Measurements from ENCODE around the gene GRM5. TPM values are rescaled to one million over a fixed set of nuclear protein-coding genes. Genes with fewer than 3 reads are reported as not detected.
"Not testable (repeated sequence)": the region's sequence is repeated elsewhere in the genome, so short reads cannot be mapped to it uniquely, and the experiment has no call there.

GRM5 gene
- 0.13 TPM for total RNA-seq
- long read RNA-seq, result 0 reads

- intact Hi-C loops (cut with DNase I); DNase-seq (ENCODE audit: low spot score): not testable (repeated sequence)
Observed at GRCh38 chr11:89065651-89066201, at the start of gene GRM5. TSS of gene GRM5 (minus strand) at chr11:89065982. CDS start at chr11:89047872, 18,110 bp downstream.

DNA sequence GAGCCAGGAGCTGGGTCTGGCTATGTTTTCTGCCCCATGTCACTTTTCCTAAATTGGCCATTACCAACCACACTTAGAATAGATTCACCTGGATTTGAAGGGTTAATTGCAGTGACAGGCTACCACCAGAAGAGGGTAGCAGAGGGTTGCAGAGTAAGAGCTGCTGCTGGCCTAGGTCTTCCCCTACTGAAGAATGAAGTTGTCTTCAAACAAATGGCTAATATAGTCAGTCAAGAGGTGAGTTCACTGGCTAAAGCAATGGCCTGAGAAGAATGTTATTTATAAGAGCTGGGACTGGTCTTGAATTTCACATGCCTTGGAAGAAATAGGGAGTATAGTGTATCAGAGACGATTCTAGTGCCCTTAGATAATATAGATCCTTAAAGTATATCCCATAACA is 32.2 kb upstream of the GRM5 start:
- intact Hi-C loops (cut with DNase I), result loop anchor here (10.0 kb wide), 1 partner anchor 517 kb away; no protein-coding TSS in a partner anchor
- not testable (repeated sequence) for DNase-seq (ENCODE audit: low spot score)

GRCh38 chr11:89093806-89094205 is 28.0 kb upstream of the GRM5 start:
- DNase-seq (ENCODE audit: low spot score), result not testable (repeated sequence)
- intact Hi-C loops (cut with DNase I), result loop anchor here (10.0 kb wide), 1 partner anchor 521 kb away; no protein-coding TSS in a partner anchor

DNA sequence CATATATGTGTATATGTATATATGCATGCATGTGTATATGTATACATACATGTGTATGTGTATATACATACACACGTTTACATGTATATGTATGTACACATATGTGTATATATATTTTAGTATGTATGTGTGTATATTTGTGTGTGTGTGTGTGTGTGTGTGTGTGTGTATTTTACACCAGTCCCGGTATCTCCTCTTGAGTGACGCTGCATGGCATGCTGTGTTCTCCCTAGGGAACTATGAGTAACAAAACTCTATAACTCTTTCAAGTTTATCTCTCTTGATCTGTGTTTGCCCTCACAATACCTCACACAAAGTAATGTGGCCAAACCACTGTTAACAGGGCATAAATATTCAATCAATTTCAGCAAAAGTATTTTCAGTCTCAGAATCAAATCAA is 19.2 kb upstream of the GRM5 start:
- DNase-seq (ENCODE audit: low spot score); intact Hi-C loops (cut with DNase I): not testable (repeated sequence)

GRCh38 chr11:89070911-89071310 is 5.1 kb upstream of the GRM5 start:
- DNase-seq (ENCODE audit: low spot score); intact Hi-C loops (cut with DNase I): not testable (repeated sequence)

DNA sequence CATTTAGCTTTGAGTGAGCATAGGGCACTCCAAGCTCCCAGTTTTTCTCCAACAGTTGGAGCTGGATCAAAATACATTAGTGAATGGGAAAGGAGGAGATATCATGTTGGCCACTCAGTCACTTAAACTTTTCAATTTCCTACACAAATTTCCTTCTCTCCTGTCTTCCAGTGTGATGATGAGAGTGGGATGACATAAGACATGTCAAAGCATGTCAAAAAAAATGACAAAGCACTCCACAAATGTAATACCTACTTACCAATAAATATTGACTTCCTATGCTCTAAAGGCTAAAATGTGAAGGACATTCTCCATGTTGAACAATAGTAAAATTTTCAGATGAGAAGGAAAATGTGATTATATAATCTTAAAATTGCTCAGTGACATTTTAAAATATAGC is 1.5 kb upstream of the GRM5 start:
- intact Hi-C loops (cut with DNase I), result no loop called here
- no peak for DNase-seq (ENCODE audit: low spot score)

DNA sequence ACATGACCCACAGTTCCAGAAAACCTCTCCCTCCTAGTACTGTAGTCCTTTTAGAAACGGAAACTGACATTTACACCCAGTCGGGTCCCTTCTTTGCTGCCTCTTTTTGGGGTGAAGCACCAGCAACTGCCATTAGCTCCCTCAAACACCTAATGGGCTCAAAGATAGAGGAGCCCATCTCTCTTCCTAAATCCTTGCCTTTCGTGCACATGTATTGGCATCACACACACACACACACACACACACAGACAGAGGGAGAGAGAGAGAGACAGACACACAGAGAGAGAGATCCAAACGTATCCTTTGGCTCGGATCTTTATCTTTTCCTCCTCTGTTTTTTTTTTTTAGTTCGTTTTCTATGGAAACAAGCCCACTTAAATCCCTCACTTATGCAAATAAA is 716 bp downstream of the GRM5 start:
- intact Hi-C loops (cut with DNase I), result no loop called here
- DNase-seq (ENCODE audit: low spot score), result no peak

DNA sequence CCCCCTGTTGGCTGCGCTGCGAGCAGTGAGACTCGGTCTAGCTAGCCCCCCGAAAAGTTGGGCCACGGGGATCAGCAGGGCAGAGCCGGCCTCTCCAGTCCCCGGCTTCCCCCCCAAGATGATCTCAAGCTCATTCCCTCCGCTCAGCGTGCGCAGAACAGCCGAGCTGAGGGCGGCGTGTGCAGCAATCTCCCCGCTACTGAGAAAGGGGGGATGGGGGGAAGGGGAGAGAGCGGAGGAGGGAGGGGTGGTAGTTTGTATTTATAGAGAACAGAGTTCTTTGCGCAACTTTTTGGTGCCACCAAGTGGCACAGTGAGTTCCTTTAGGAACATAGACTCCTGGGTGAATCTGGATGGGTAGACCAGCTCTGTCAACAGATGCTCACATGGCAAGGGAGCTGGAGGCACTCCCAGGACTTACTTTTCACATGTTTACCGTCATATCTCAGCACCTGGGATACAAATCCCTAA is 2.3 kb downstream of the GRM5 start:
- intact Hi-C loops (cut with DNase I); DNase-seq (ENCODE audit: low spot score): not testable (repeated sequence)

DNA sequence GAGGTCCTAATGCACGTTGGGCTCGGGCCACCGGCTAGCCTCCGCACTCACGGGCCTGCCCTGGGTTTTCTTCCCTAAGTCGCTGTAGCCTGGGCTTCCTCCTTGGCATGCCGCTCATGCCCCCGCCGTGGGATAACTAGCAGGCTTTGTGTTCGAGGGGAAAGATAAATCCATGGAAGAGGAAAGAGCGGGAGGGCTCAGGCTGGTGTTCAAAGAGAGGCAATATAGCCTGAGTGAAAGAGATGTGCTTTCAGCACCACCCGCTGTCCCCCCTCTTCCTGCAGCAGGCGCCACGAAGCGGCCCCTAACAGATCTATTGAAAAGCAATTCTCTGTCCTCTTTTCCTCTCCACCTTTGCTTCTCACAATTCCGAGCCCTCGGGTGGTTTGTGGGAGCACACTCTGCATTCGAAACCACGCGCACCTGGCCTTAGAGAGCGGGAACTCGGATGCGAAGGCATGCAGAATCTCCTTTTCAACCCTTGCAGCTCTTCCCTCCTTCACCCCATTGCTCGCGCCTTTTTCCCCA is 2.9 kb downstream of the GRM5 start:
- intact Hi-C loops (cut with DNase I); DNase-seq (ENCODE audit: low spot score): not testable (repeated sequence)

DNA sequence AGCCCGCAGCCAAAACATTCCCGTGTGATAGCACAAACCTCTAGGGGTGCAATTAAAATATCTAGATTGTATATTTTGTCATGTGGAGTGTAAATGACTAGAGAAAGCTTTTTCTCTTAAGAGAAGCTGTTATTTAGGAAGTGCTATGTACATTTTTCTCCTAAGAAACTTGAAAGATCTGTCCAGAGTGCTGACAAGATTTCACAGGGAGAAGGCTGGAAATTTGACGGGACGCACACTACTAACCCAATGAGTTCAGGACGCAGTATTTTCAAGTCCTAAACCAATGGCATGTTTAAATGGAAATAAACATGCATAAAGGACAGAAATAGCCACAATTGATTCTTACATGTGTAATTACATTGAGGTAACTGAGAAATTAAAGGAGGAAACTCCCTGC is 3.9 kb downstream of the GRM5 start:
- intact Hi-C loops (cut with DNase I); DNase-seq (ENCODE audit: low spot score): not testable (repeated sequence)

GRCh38 chr11:89057406-89057805 is 8.4 kb downstream of the GRM5 start:
- intact Hi-C loops (cut with DNase I); DNase-seq (ENCODE audit: low spot score): not testable (repeated sequence)

GRCh38 chr11:89052220-89052619 is 13.6 kb downstream of the GRM5 start:
- DNase-seq (ENCODE audit: low spot score), result no peak
- intact Hi-C loops (cut with DNase I), result no loop called here

DNA sequence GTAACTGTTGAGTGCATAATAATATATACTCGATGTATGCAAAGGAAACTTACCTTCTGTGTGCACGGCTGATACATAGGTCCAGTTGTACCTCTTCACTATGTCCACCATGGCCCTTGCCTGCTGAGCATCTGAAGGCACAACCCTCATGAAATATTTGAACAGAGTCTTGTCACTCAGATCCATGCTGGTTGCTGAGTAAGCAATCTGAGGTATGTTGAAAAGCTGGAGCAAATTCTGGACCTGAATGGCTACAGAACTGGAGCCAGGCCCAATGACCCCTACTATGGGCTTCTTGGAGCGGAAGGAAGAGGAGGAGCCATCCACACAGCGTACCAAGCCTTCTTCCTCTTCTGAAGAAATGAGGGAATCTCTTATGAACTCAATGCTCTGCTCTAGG is 18.6 kb downstream of the GRM5 start:
- intact Hi-C loops (cut with DNase I); DNase-seq (ENCODE audit: low spot score): not testable (repeated sequence)

- DNase-seq (ENCODE audit: low spot score); intact Hi-C loops (cut with DNase I): not testable (repeated sequence)
Observed at GRCh38 chr11:89043861-89044588, 21.8 kb downstream of the GRM5 start.

- intact Hi-C loops (cut with DNase I); DNase-seq (ENCODE audit: low spot score): not testable (repeated sequence)
Observed at GRCh38 chr11:89029671-89030070, 36.1 kb downstream of the GRM5 start.

- intact Hi-C loops (cut with DNase I), result no loop called here
- no peak for DNase-seq (ENCODE audit: low spot score)
Observed at GRCh38 chr11:89021339-89021738, 44.4 kb downstream of the GRM5 start.

GRCh38 chr11:89019827-89020547 is 45.8 kb downstream of the GRM5 start:
- intact Hi-C loops (cut with DNase I); DNase-seq (ENCODE audit: low spot score): not testable (repeated sequence)

DNA sequence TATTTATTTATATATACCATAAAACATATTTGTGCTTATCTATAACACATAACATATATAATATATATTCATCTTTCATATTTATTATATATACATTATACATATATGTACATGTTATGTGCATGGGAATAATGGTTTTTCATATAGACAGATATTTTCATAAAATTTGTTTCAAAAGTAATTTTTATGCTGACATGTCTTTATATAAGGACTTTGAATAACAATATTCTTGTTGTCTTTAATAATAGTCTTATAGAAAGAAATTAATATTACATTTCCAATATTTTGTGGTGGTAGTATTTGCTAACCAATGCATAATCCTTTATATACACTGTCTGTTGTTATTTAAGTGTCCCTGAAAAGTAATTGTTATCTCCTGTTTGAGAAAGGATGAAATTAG is 49.6 kb downstream of the GRM5 start:
- intact Hi-C loops (cut with DNase I), result no loop called here
- DNase-seq (ENCODE audit: low spot score), result no peak

DNA sequence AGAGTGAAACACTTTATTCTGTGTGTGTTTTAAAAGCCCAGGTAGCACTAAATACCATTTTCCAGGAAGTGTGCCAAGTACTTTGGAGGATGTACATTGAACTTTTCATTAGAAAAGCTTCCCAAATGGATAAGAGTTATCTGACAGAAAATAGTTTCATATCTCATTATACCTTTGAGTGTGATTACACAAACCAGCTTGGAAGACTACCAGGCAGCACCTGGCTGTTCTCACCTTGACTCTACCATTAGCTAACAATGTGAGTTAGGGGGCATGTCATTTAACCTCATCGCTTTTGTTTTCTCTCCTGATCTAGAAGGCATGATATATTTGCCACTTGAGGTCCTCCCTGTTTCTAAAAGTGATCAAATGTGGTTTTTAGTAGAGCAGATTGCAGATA is 50.2 kb downstream of the GRM5 start:
- intact Hi-C loops (cut with DNase I), result no loop called here
- no peak for DNase-seq (ENCODE audit: low spot score)

GRCh38 chr11:89000852-89001251 is 64.9 kb downstream of the GRM5 start:
- DNase-seq (ENCODE audit: low spot score); intact Hi-C loops (cut with DNase I): not testable (repeated sequence)
